ENCODE measurements around the gene SLC28A3.

DNA sequence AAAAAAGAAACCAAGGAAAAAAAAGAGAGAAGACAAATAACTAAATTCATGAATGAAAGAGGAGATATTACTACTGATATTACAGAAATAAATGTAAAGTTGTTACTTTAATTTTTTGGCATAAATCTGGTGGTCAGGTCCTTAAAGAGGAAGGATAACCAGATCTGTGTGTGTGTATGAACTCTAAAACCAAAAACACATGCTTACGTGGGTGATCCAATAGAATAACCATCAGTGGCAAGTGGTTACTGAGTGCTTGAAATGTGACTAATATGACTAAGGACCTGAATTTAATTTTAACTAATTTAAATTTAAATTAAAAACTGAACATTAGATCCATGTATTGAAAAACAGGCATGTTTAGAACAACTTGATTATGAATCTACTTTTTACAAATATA is 10.3 kb downstream of the SLC28A3 start:
- TF ChIP-seq, protein P1, sequence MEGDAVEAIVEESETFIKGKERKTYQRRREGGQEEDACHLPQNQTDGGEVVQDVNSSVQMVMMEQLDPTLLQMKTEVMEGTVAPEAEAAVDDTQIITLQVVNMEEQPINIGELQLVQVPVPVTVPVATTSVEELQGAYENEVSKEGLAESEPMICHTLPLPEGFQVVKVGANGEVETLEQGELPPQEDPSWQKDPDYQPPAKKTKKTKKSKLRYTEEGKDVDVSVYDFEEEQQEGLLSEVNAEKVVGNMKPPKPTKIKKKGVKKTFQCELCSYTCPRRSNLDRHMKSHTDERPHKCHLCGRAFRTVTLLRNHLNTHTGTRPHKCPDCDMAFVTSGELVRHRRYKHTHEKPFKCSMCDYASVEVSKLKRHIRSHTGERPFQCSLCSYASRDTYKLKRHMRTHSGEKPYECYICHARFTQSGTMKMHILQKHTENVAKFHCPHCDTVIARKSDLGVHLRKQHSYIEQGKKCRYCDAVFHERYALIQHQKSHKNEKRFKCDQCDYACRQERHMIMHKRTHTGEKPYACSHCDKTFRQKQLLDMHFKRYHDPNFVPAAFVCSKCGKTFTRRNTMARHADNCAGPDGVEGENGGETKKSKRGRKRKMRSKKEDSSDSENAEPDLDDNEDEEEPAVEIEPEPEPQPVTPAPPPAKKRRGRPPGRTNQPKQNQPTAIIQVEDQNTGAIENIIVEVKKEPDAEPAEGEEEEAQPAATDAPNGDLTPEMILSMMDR (IDR thresholded peaks at IDR 0.05) = no peak
- no peak for TF ChIP-seq EP300 (IDR thresholded peaks at IDR 0.05)

Measured in gastroesophageal sphincter (tissue), 3 donors.